GM12878 (cell line): Measurements from ENCODE around the gene EVI5L. TPM values are rescaled to one million over a fixed set of nuclear protein-coding genes. Genes with fewer than 3 reads are reported as not detected.

Experiments
- ATAC-seq: fragments of 200-7000 bp; cut with Tn5 transposase; 3 replicates; pipeline ENCODE4 v1.9.1; 2020; ENCODE audit warnings: mild to moderate bottlenecking, moderate library complexity
- BruUV-seq: library from RNA; stranded (reverse); fragments of 400-500 nt; replicated peaks from 2 replicates; lab custom pipeline; 2021; lab: Mats Ljungman, UMichigan
- CTCF ChIA-PET: fragments of 300-600 bp; sonication (Branson Sonifier 250); formaldehyde crosslinking; extraction: SDS; loops from one replicate; lab custom pipeline; 2021; ENCODE audit warnings: inconsistent platforms; lab: Yijun Ruan, JAX
- POLR2A ChIA-PET: fragments of 350-600 bp; formaldehyde crosslinking; extraction: SDS; loops from one replicate; lab custom pipeline; 2021; ENCODE audit warnings: inconsistent platforms; lab: Charles Lee
- RAD21 ChIA-PET: fragments of 300-600 bp; sonication (Branson Sonifier 250); formaldehyde crosslinking; loops from one replicate; lab custom pipeline; 2023; ENCODE audit warnings: antibody characterized with exemption; ENCODE audit not compliant: unreplicated experiment; lab: Charles Lee
- SMC1A ChIA-PET: fragments of 300-600 bp; sonication (Branson Sonifier 250); formaldehyde crosslinking; loops from one replicate; lab custom pipeline; 2023; ENCODE audit not compliant: unreplicated experiment, uncharacterized antibody; lab: Charles Lee
- DNase-seq: peaks from one replicate; pipeline ENCODE4 v3.0.0-alpha.2; 2011; ENCODE audit warnings: low read depth, low spot score
- FAIRE-seq: peaks from 3 replicates; lab custom pipeline; 2011; peaks lifted over from hg19 to GRCh38; lab: Jason Lieb, UNC
- H2AFZ ChIP-seq: 2 replicates; pipeline ENCODE4 v1.6.0; 2011; ENCODE audit warnings: low read depth, low read length, control low read depth; ENCODE audit not compliant: control insufficient read depth
- H3K27ac ChIP-seq: 2 replicates; pipeline ENCODE4 v1.5.1; 2011; ENCODE audit warnings: control low read depth; ENCODE audit not compliant: control insufficient read depth, insufficient read depth
- H3K27me3 ChIP-seq, 2 experiments: replicated peaks in 1 of 2; 2 replicates each; pipeline versions ENCODE4 v1.6.0 to v1.6.1; 2011; ENCODE audit warnings: low read length in 1 of 2; ENCODE audit not compliant: control insufficient read depth in 2 of 2, insufficient read depth in 2 of 2
- H3K36me3 ChIP-seq, 2 experiments: 2 replicates each; pipeline ENCODE4 v1.5.1; 2011; ENCODE audit warnings: low read length in 1 of 2; ENCODE audit not compliant: control insufficient read depth in 2 of 2, insufficient read depth in 2 of 2
- H3K4me1 ChIP-seq: 2 replicates; pipeline ENCODE4 v1.6.1; 2011; ENCODE audit warnings: mild to moderate bottlenecking, low read length, moderate library complexity, mixed read lengths; ENCODE audit not compliant: control insufficient read depth, insufficient read depth
- H3K4me2 ChIP-seq: 2 replicates; pipeline ENCODE4 v1.6.0; 2011; ENCODE audit warnings: control low read depth; ENCODE audit not compliant: control insufficient read depth, insufficient read depth
- H3K4me3 ChIP-seq: fragments of 200-600 bp; sonication (generic); 2 replicates; pipeline ENCODE4 v1.5.1; 2016
- H3K79me2 ChIP-seq: 2 replicates; pipeline ENCODE4 v1.6.0; 2011; ENCODE audit warnings: low read length; ENCODE audit not compliant: control insufficient read depth, insufficient read depth
- H3K9ac ChIP-seq: 2 replicates; pipeline ENCODE4 v1.8.0; 2011; ENCODE audit warnings: low read length, control low read depth, mixed read lengths; ENCODE audit not compliant: control insufficient read depth, insufficient read depth
- H3K9me3 ChIP-seq: replicated peaks from 3 replicates; pipeline ENCODE4 v1.5.1; 2011; ENCODE audit warnings: mild to moderate bottlenecking, low read length; ENCODE audit not compliant: control insufficient read depth, insufficient read depth
- H4K20me1 ChIP-seq: 2 replicates; pipeline ENCODE4 v1.6.0; 2011; ENCODE audit not compliant: control insufficient read depth, insufficient read depth
- CBX5 ChIP-seq: sonication (generic); IDR thresholded peaks from 2 replicates; pipeline ENCODE4 v1.6.1; 2016; ENCODE audit warnings: low read depth, moderate library complexity, mild to moderate bottlenecking, inconsistent platforms
- CEBPB ChIP-seq, 2 experiments: fragments of 150-350 bp in 1 of 2; IDR thresholded peaks; 2 replicates each; pipeline ENCODE4 v1.6.1; 2012 to 2014; ENCODE audit warnings: low read depth in 2 of 2, low read length in 2 of 2, borderline replicate concordance in 1 of 2, inconsistent platforms in 1 of 2
- ELK1 ChIP-seq: IDR thresholded peaks from 2 replicates; pipeline ENCODE4 v1.6.1; 2012; ENCODE audit warnings: low read depth, low read length, improper control_type of control experiment
- FOS ChIP-seq: IDR thresholded peaks from 3 replicates; pipeline ENCODE4 v1.6.1; 2011; ENCODE audit warnings: borderline replicate concordance; ENCODE audit not compliant: insufficient read length; ENCODE audit errors: extremely low read depth
- NFXL1 ChIP-seq: fragments of 450-650 bp; IDR thresholded peaks from 2 replicates; pipeline ENCODE4 v1.6.1; 2017; ENCODE audit warnings: antibody characterized with exemption, mild to moderate bottlenecking, borderline replicate concordance
- WGBS: methylation state at CpG from one replicate; pipeline ENCODE4 v1.1.6; 2016; ENCODE audit warnings: low lambda C conversion rate; ENCODE audit not compliant: insufficient replicate concordance, insufficient coverage; ENCODE audit errors: missing lambda C conversion rate; 5-methylcytosine and 5-hydroxymethylcytosine counted together
- in situ Hi-C: fragments of 300-500 bp; cut with MboI; formaldehyde crosslinking; loops from 9 replicates; pipeline ENCODE4 v1.14.3; 2018; ENCODE audit warnings: mixed read lengths
- intact Hi-C: fragments of 100-400 bp; cut with micrococcal nuclease; formaldehyde crosslinking; loops from one replicate; pipeline ENCODE4 v1.14.2; 2022; ENCODE audit not compliant: unreplicated experiment
- polyA plus RNA-seq, 11 experiments: library from polyadenylated mRNA; depleted of rRNA in 4 of 11; unstranded in 6 of 11; stranded (reverse) in 5 of 11; fragments of >200 nt; fragmentation: Nextera tagmentation in 4 of 11; fragmentation: Illumina TruSeq in 1 of 11; extraction: Ambion mirVana in 4 of 11; extraction: Trizol in 1 of 11; gene quantifications; 1 replicate in 1 of 11; 2 replicates in 10 of 11; pipeline versions ENCODE4 v1.2.1 to v1.2.3, GENCODE V29; 2011 to 2016; ENCODE audit warnings: inconsistent platforms in 2 of 11, missing spikeins in 2 of 11, low read depth in 1 of 11
- total RNA-seq, 4 experiments: library from RNA; depleted of rRNA in 3 of 4; stranded (reverse); fragments of >200 nt in 3 of 4; fragmentation: Illumina TruSeq in 1 of 4; extraction: Trizol in 1 of 4; gene quantifications; 2 replicates each; pipeline versions ENCODE4 v1.2.1 to v1.2.3, GENCODE V29; 2013 to 2021

EVI5L gene
- total and polyA plus RNA-seq, 10 of the 15 experiments (the other 5 are each of a cell fraction or from before 2014, with no cell fraction given), result 0.23 to 13.8 (median 5.0) TPM

GRCh38 chr19:7865262-7865911 is 35.4 kb downstream of the EVI5L start:
- DNase-seq (no peak), ATAC-seq (no peak), FAIRE-seq (no peak)
- Histone ChIP-seq H3K36me3 (no peaks in the 10 kb centered on the region), H3K4me1 (peaks cover 11% of the 10 kb centered on the region; the same call in 1 of the 2 replicates), H3K4me3 (no peak overlapping the region), H3K9ac (no peak overlapping the region), H4K20me1 (no peaks in the 10 kb centered on the region), H3K9me3 (no peaks in the 10 kb centered on the region; the same call in 1 of the 3 replicates), H3K79me2 (no peaks in the 10 kb centered on the region), H2AFZ (no peak overlapping the region), H3K4me2 (no peak overlapping the region), H3K27ac (no peak overlapping the region), H3K27me3 (peaks cover 2 to 15% of the 10 kb centered on the region in 2 experiments; a peak in 3 of 4 replicates)
- WGBS, result 16% methylated on average over 10 of the region's 10 CpGs
- in situ Hi-C loops (no loop called here), intact Hi-C loops (no loop called here)
- ChIA-PET CTCF (no interaction called here), SMC1A (no interaction called here), POLR2A (no interaction called here), RAD21 (no interaction called here)
- TF ChIP-seq NFXL1 (no peak), CBX5 (no peak)
- BruUV-seq, result no TSS peak

GRCh38 chr19:7866399-7867091 is 36.5 kb downstream of the EVI5L start:
- no peak overlapping the region for H3K4me2 ChIP-seq
- in situ Hi-C loops, result no loop called here
- H3K36me3 ChIP-seq, result no peaks in the 10 kb centered on the region
- H3K9me3 ChIP-seq, result no peaks in the 10 kb centered on the region; the same call in 1 of the 3 replicates
- H3K9ac ChIP-seq, result no peak overlapping the region
- no peak overlapping the region for H3K4me3 ChIP-seq
- no peak overlapping the region for H3K27ac ChIP-seq
- ChIA-PET POLR2A (interaction anchor here (0.6 kb wide), 1 partner anchor 289 kb away, joined by 3 read pairs; no protein-coding TSS in a partner anchor), CTCF (interaction anchor here (0.8 kb wide), 1 partner anchor 35 kb away, joined by 4 read pairs; no protein-coding TSS in a partner anchor), SMC1A (no interaction called here), RAD21 (no interaction called here)
- no peak for FAIRE-seq
- no peak for DNase-seq
- 62% methylated on average over 12 of the region's 12 CpGs for WGBS
- TF ChIP-seq NFXL1, result no peak
- no peak for TF ChIP-seq FOS
- no peak for TF ChIP-seq ELK1
- no peak for TF ChIP-seq CEBPB (IDR thresholded peaks at IDR 0.05; ENCODE audit: borderline replicate concordance in 1 of 2, low read depth in 2 of 2, low read length in 2 of 2)
- no TSS peak for BruUV-seq
- H3K79me2 ChIP-seq, result no peaks in the 10 kb centered on the region
- H3K4me1 ChIP-seq, result peaks cover 19% of the 10 kb centered on the region; the same call in 1 of the 2 replicates
- intact Hi-C loops, result no loop called here
- no peak for ATAC-seq
- H3K27me3 ChIP-seq, result peaks cover 2 to 11% of the 10 kb centered on the region in 2 experiments; a peak in 3 of 4 replicates
- H2AFZ ChIP-seq, result no peak overlapping the region
- no peaks in the 10 kb centered on the region for H4K20me1 ChIP-seq
